Trophoblast cell (in vitro differentiated cells and primary cell): Measurements from ENCODE around the gene KIF26B.

ENCODE experiments used
- DNase-seq, 2 donors: peaks; one replicate each; pipeline ENCODE4 v3.0.0-alpha.2; 2016
- H2AFZ ChIP-seq: 2 replicates; pipeline ENCODE4 v1.6.1; 2013; ENCODE audit warnings: low read length, moderate library complexity, mild to moderate bottlenecking; ENCODE audit not compliant: insufficient read depth, poor library complexity
- H2AK5ac ChIP-seq: 2 replicates; pipeline ENCODE4 v1.6.1; 2013; ENCODE audit warnings: mild to moderate bottlenecking, low read length
- H2BK120ac ChIP-seq: 2 replicates; pipeline ENCODE4 v1.6.1; 2013; ENCODE audit warnings: low read length, mild to moderate bottlenecking, moderate library complexity; ENCODE audit not compliant: insufficient read depth, poor library complexity
- H2BK12ac ChIP-seq: 2 replicates; pipeline ENCODE4 v1.6.1; 2013; ENCODE audit warnings: mild to moderate bottlenecking, low read length, moderate library complexity
- H2BK5ac ChIP-seq: 2 replicates; pipeline ENCODE4 v1.6.1; 2013; ENCODE audit warnings: low read length, low read depth, moderate library complexity, mild to moderate bottlenecking; ENCODE audit not compliant: poor library complexity
- H3K14ac ChIP-seq: 2 replicates; pipeline ENCODE4 v1.6.1; 2013; ENCODE audit warnings: mild to moderate bottlenecking, low read length
- H3K18ac ChIP-seq: 2 replicates; pipeline ENCODE4 v1.6.1; 2013; ENCODE audit warnings: mild to moderate bottlenecking, low read length
- H3K23ac ChIP-seq: 2 replicates; pipeline ENCODE4 v1.6.1; 2013; ENCODE audit warnings: low read length
- H3K27ac ChIP-seq: 2 replicates; pipeline ENCODE4 v1.5.1; 2013; ENCODE audit warnings: low read depth, mild to moderate bottlenecking, inconsistent platforms, low read length, moderate library complexity
- H3K27me3 ChIP-seq: 2 replicates; pipeline ENCODE4 v1.6.1; 2013; ENCODE audit warnings: inconsistent platforms, mild to moderate bottlenecking, low read length, moderate library complexity; ENCODE audit not compliant: insufficient read depth
- H3K36me3 ChIP-seq, 2 experiments: 1 replicate in 1 of 2; 2 replicates in 1 of 2; pipeline ENCODE4 v1.6.1; 2013; ENCODE audit warnings: low read length in 2 of 2, mild to moderate bottlenecking in 2 of 2, moderate library complexity in 1 of 2; ENCODE audit not compliant: insufficient read depth in 2 of 2, control insufficient read depth in 1 of 2
- H3K4ac ChIP-seq: 2 replicates; pipeline ENCODE4 v1.6.1; 2013; ENCODE audit warnings: low read depth, mild to moderate bottlenecking, low read length, moderate library complexity
- H3K4me1 ChIP-seq, 2 experiments: 1 replicate in 1 of 2; 2 replicates in 1 of 2; pipeline ENCODE4 v1.6.1; 2013; ENCODE audit warnings: low read length in 2 of 2, mild to moderate bottlenecking in 2 of 2, moderate library complexity in 1 of 2; ENCODE audit not compliant: insufficient read depth in 2 of 2, control insufficient read depth in 1 of 2
- H3K4me2 ChIP-seq: 2 replicates; pipeline ENCODE4 v1.6.1; 2013; ENCODE audit warnings: inconsistent platforms, mild to moderate bottlenecking, low read length, moderate library complexity
- H3K4me3 ChIP-seq: 2 replicates; pipeline ENCODE4 v1.5.1; 2013; ENCODE audit warnings: mild to moderate bottlenecking, low read depth, low read length, inconsistent platforms
- H3K79me1 ChIP-seq: one replicate; pipeline ENCODE4 v1.6.1; 2013; ENCODE audit warnings: low read length
- H3K79me2 ChIP-seq: 2 replicates; pipeline ENCODE4 v1.6.1; 2013; ENCODE audit warnings: low read length, mild to moderate bottlenecking; ENCODE audit not compliant: control insufficient read depth, insufficient read depth, poor library complexity
- H3K9ac ChIP-seq: 2 replicates; pipeline ENCODE4 v1.6.1; 2013; ENCODE audit warnings: mild to moderate bottlenecking, low read length
- H3K9me3 ChIP-seq: 2 replicates; pipeline ENCODE4 v1.6.1; 2013; ENCODE audit warnings: low read depth, mild to moderate bottlenecking, control low read depth, inconsistent platforms, low read length; ENCODE audit not compliant: insufficient read depth
- H4K12ac ChIP-seq: 2 replicates; pipeline ENCODE4 v1.6.1; 2013; ENCODE audit warnings: low read depth, mild to moderate bottlenecking, low read length, moderate library complexity
- H4K8ac ChIP-seq: 2 replicates; pipeline ENCODE4 v1.6.1; 2013; ENCODE audit warnings: low read depth, mild to moderate bottlenecking, low read length, moderate library complexity
- H4K91ac ChIP-seq: one replicate; pipeline ENCODE4 v1.6.1; 2013; ENCODE audit warnings: low read depth, mild to moderate bottlenecking, low read length, moderate library complexity
- WGBS: extraction: QIAGEN DNeasy Blood & Tissue Kit; methylation state at CpG from one replicate; pipeline ENCODE4 v1.1.7; 2013; ENCODE audit warnings: missing lambda C conversion rate; ENCODE audit not compliant: insufficient read length, insufficient coverage; ENCODE audit errors: extremely low coverage; 5-methylcytosine and 5-hydroxymethylcytosine counted together

KIF26B gene

DNA sequence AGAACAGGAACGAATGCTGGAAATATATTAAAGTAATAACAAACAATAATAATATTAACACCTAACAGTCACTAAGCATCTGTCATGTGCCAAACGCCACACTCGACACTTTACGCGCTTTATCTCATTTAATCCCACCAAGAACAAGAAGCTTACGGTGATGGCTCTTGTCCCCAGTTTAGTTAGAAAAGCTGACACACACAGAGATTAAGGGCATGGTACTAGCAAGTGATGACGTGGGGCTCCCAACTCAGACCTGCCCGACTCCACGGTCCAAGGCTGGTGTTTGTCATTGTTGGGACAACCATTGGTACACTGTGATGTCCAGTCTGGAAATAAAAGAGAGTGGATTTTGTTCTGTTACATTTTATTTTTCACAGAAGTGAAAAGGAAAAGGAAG, 41.1 kb upstream of the KIF26B start:
- Histone ChIP-seq H4K12ac (no peak overlapping the region), H3K4me2 (no peak overlapping the region), H3K79me2 (no peaks in the 10 kb centered on the region), H2AK5ac (no peak overlapping the region), H2AFZ (no peak overlapping the region), H3K23ac (no peak overlapping the region), H2BK120ac (no peak overlapping the region), H4K8ac (no peak overlapping the region), H3K79me1 (peaks cover 3% of the 10 kb centered on the region), H3K27me3 (no peaks in the 10 kb centered on the region), H3K4me1 (peaks cover 4 to 6% of the 10 kb centered on the region in 2 experiments), H2BK12ac (peak overlapping the region; percentile 13), H3K27ac (no peak overlapping the region), H3K9me3 (no peaks in the 10 kb centered on the region), H4K91ac (no peak overlapping the region), H3K36me3 (no peaks in the 10 kb centered on the region), H3K4me3 (no peak overlapping the region), H2BK5ac (no peak overlapping the region), H3K4ac (no peak overlapping the region), H3K9ac (no peak overlapping the region), H3K14ac (no peak overlapping the region), H3K18ac (no peak overlapping the region)
- WGBS = no CpG with 5 or more reads among the region's 9 CpGs
- no peak for DNase-seq

- no peak overlapping the region for H2AFZ ChIP-seq
- H3K23ac ChIP-seq = no peak overlapping the region
- H3K36me3 ChIP-seq = no peaks in the 10 kb centered on the region
- peak; percentile 80 to 90 for DNase-seq
- H4K12ac ChIP-seq = no peak overlapping the region
- H2BK12ac ChIP-seq = no peak overlapping the region
- no peaks in the 10 kb centered on the region for H3K79me2 ChIP-seq
- no peak overlapping the region for H3K9ac ChIP-seq
- WGBS = no CpG with 5 or more reads among the region's 4 CpGs
- H3K14ac ChIP-seq = no peak overlapping the region
- no peak overlapping the region for H3K18ac ChIP-seq
- no peak overlapping the region for H4K8ac ChIP-seq
- no peak overlapping the region for H3K4ac ChIP-seq
- no peak overlapping the region for H3K4me2 ChIP-seq
- no peaks in the 10 kb centered on the region for H3K4me1 ChIP-seq
- no peaks in the 10 kb centered on the region for H3K9me3 ChIP-seq
- H2BK5ac ChIP-seq = no peak overlapping the region
- no peaks in the 10 kb centered on the region for H3K79me1 ChIP-seq
- H3K4me3 ChIP-seq = no peak overlapping the region
- no peak overlapping the region for H4K91ac ChIP-seq
- no peak overlapping the region for H2BK120ac ChIP-seq
- no peak overlapping the region for H2AK5ac ChIP-seq
- H3K27me3 ChIP-seq = no peaks in the 10 kb centered on the region
- H3K27ac ChIP-seq = no peak overlapping the region
Observed at GRCh38 chr1:245116131-245116530, 38.7 kb upstream of the KIF26B start.

DNA sequence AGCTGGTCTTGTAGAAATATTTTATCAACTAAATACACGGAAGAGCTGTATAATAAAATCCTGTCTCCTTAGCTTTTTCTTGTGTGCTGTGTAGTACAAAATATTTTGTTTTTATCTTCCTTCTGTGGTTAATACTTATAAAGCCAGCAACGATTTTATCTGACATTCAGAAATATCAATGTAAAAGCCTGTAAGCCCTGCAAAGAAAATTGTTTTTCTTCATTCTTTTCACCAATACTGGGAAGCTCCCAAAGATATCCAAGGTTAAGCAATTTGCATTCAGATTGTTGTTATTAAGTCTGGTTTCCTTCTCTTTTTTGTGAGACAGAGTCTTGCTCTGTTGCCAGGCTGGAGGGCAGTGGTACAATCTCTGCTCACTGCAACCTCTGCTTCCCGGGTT, 38.0 kb upstream of the KIF26B start:
- Histone ChIP-seq H3K4me3 (no peak overlapping the region), H3K14ac (no peak overlapping the region), H3K23ac (no peak overlapping the region), H2BK120ac (no peak overlapping the region), H3K36me3 (no peaks in the 10 kb centered on the region), H3K4me1 (no peaks in the 10 kb centered on the region), H2BK5ac (no peak overlapping the region), H2AK5ac (no peak overlapping the region), H3K9me3 (no peaks in the 10 kb centered on the region), H3K27ac (no peak overlapping the region), H4K8ac (no peak overlapping the region), H3K4ac (no peak overlapping the region), H3K4me2 (no peak overlapping the region), H3K18ac (no peak overlapping the region), H3K27me3 (no peaks in the 10 kb centered on the region), H3K9ac (no peak overlapping the region), H2BK12ac (no peak overlapping the region), H3K79me1 (no peaks in the 10 kb centered on the region), H4K91ac (no peak overlapping the region), H4K12ac (no peak overlapping the region), H3K79me2 (no peaks in the 10 kb centered on the region), H2AFZ (no peak overlapping the region)
- peak in 1 of 2 donors; percentile 28 for DNase-seq
- no CpG with 5 or more reads among the region's 3 CpGs for WGBS

GRCh38 chr1:245118066-245118465, 36.7 kb upstream of the KIF26B start:
- Histone ChIP-seq H2AFZ (no peak overlapping the region), H3K27me3 (no peaks in the 10 kb centered on the region), H3K4ac (no peak overlapping the region), H4K8ac (no peak overlapping the region), H4K12ac (no peak overlapping the region), H3K36me3 (no peaks in the 10 kb centered on the region), H3K9me3 (no peaks in the 10 kb centered on the region), H3K18ac (no peak overlapping the region), H2BK12ac (no peak overlapping the region), H3K4me1 (no peaks in the 10 kb centered on the region), H4K91ac (no peak overlapping the region), H3K4me2 (no peak overlapping the region), H3K79me1 (no peaks in the 10 kb centered on the region), H3K27ac (no peak overlapping the region), H3K4me3 (no peak overlapping the region), H3K9ac (no peak overlapping the region), H2AK5ac (no peak overlapping the region), H3K23ac (no peak overlapping the region), H3K14ac (no peak overlapping the region), H2BK5ac (no peak overlapping the region), H3K79me2 (no peaks in the 10 kb centered on the region), H2BK120ac (no peak overlapping the region)
- DNase-seq = peak; percentile 61 to 82
- WGBS = no CpG with 5 or more reads among the region's 7 CpGs
